SW480 (cell line): ENCODE results near the gene SLC25A20.
"Not testable (repeated sequence)": the region's sequence is repeated elsewhere in the genome, so short reads cannot be mapped to it uniquely, and the experiment has no call there.

Experiments used
- DNase-seq: peaks from one replicate; pipeline ENCODE4 v3.0.0-alpha.2; 2016; ENCODE audit warnings: low spot score

SLC25A20 gene

DNA sequence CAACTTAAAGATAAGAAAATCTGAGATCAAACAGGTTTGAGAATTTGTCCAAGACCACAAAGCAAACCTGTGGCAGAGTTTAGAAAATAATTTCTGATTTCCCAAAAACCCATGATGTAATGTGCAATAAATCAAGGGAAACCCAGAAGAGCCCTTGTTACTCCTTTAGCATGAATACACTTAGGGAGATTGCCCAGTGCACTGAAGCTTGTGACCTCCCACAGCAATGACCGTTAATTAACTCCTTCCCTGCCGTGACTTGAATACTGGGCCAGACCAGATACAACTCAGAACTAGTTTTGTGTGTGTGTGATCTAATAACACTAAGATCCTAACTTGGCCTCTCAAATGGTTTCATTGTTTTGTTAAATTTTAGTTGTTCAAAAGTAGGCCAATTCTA lies 53.5 kb downstream of the SLC25A20 start:
- no peak for DNase-seq

DNA sequence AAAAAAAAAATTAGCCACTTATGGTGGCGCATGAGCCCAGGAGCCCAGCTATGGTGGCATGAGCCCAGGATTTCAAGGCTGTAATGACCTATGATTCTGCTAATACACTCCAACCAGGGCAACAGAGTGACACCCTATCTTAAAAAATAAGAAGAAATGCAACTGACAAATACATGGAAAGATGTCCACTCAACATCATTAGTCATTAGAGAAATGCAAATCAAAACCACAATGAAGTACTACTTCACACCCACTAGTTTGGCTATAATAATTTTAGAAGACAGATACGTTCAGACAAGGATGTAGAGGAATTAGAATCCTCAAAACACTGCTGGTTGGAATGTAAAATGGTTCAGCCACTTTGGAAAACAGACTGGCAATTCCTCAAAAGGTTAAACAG lies 61.5 kb downstream of the SLC25A20 start:
- DNase-seq = no peak

DNA sequence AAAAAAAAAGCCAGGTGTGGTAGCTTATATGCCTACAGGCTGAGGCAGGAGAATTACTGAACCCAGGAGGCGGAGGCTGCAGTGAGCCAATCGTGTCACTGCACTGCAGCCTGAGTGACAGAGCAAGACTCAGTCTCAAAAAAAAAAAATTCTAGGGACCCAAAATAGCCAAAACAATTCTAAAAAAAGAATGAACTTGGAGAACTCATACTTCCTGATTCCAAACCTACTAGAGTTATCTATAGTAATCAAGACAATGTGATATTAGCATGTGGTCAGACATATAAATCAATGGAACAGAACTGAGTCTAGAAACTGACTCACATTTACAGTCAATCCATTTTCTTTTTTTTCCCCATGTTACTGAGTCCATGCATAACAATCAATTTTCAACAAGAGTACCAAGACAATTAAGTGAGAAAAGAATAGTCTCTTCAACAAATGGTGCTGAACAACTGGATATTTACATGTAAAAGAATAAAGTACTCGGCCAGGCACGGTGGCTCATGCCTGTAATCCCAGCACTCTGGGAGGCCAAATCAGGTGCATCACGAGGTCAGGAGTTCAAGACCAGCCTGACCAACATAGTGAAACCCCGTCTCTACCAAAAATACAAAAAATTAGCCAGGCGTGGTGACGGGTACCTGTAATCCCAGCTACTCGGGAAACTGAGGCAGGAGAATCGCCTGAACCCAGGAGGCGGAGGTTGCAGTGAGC lies 62.9 kb downstream of the SLC25A20 start:
- DNase-seq = no peak

DNA sequence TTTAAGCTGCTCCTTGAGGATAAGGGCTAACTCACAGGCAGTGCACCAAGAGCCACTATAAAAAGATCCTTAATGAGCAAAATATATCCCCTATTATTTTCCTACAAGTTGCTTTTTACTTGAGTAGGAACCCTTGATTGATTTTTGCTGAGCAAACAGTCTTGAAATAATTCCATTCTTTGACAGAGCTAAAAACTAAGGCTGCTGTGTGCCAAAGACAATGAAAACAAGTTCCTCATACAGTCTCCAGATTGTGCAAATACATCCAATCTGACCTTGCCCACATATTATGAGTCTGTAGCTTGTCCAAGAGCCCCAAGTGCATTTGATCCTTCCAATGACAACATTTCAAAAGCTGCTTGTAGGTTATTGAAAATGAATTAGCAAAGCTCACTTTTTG lies 66.0 kb downstream of the SLC25A20 start:
- DNase-seq = no peak

DNA sequence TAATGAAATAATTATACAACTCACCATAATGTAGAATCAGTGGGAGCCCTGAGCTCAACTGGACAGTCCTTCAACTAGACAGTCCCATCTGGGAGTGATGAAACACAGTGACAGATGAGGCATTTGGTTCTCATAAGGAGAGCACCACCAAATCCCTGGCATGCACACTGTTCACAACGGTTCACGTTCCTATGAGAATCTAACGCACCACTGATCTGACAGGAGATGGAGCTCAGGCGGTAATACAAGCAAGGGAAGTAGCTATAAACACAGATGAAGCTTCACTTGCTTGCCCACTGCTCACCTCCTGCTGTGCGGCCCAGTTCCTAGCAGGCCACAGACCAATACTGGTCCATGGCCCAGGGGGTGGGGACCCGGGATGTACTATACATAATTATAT lies 68.0 kb downstream of the SLC25A20 start:
- no peak for DNase-seq

DNA sequence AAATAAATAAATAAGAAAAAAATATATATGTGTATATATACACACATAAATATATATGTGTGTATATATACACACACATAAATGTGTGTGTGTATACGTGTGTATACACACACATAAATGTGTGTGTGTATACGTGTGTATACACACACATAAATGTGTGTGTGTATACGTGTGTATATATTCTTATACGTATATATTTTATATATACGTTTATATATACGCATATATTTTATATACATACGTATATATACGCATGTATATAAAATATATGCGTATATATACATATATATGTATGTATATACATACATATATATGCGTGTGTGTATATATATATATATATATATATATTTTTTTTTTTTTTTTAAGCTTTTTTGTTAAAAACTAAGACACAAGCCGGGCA lies 69.2 kb downstream of the SLC25A20 start:
- not testable (repeated sequence) for DNase-seq

DNA sequence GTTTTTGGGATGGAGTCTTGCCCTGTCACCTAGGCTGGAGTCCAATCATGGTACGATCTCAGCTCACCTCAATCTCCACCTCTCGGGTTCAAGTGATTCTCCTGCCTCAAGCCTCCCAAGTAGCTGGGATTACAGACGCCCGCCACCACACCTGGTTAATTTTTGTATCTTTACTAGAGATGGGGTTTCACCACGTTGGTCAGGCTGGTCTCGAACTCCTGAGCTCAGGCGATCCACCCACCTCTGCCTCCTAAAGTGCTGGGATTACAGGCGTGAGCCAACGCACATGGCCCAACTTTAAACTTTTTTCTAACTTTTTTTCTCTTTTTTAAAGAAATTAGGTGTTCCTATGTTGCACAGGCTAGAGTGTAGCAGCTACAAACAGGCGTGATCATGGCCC lies 70.8 kb downstream of the SLC25A20 start:
- not testable (repeated sequence) for DNase-seq

DNA sequence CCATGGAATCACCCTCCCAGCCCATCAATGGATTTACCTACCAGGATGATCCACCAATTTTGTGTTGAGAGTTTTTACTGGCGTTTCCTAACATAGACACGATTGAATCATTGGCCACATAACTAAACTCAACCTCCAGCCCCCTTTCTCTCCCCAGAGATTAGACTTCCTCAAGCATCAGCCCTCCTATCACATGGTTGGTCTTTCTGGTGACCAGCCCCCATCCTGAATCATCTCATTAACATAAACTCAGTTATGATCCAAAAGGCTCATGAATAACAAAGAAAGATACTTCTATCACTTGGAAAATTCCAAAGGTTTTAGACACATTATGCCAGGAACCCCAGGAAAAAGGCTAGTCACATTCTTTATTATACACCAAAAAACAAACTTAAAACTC lies 72.2 kb downstream of the SLC25A20 start:
- DNase-seq = no peak

DNA sequence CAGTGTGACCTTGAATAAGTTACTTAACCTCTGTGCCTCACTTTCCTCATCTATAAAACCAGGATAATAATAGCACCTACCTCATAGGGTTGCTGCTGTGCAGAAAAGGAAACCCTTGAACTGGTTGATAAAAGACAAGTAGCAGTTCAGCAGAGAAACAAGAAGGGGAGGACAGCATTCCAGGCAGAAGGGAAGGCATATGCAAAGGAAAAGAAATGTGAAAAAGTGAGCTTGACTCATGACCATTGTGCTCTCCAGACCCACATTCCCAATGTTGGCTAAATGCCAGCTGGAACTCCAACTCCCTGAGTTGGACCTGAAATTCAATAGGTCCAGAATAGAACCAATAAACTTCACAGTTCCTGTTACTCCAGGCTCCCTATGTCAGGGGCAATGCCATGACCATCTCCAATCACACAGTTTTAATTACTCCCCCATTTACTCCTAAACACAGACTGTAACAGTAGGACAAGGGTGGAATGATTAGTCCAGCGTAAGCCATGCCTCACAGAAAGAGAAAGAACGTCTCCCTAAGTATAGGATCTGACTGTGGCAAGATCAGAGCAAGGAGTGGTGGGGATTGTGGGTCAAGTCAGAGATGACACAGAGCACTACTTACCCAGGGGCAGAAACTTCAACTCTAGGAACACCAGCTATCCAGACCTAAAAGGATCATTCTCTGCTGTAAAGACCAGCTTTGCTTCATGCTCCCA lies 77.9 kb downstream of the SLC25A20 start:
- no peak for DNase-seq

DNA sequence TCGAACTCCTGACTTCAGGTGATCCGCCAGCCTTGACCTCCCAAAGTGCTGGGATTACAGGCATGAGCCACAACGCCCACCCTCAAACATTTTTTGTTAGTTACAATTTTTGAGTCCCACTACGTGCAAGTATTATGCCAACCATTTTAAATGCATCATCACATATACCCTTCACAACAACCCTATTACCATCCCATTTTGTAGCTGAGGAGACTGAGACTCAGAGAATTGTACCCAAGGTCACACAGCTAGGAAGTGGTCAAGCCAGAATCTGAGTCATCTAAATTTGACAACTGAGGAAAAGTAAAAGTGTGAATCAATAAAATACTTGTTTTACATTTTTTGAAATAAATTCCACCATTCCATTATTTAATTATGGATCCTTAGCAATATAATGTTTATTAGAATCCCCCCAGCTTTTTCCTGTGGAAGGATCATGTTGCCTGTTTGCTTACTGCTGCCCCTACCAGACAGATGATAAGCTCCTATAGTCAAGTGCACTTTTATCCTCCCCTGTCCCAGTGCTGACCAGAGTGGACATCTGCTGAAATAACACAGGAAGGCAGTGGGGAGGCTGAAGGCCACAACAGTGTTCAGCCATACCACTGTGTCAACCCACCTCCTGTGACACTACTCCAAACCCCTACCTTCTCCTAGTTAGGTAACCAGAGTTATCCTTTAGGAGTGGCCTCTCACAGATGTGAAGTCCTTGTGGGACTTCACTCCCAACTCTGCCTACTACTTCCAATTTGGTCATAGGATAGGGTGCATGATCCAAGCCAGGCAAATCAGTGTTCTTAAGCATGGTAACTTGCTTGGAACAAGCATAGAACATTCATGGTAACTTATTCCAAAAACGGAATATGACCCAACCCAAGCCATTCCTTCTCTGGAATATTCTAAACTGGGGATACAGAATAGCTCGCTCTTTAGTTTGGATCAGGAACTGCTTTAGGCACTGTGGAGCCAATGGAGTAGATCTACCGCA lies 79.2 kb downstream of the SLC25A20 start:
- DNase-seq = no peak

DNA sequence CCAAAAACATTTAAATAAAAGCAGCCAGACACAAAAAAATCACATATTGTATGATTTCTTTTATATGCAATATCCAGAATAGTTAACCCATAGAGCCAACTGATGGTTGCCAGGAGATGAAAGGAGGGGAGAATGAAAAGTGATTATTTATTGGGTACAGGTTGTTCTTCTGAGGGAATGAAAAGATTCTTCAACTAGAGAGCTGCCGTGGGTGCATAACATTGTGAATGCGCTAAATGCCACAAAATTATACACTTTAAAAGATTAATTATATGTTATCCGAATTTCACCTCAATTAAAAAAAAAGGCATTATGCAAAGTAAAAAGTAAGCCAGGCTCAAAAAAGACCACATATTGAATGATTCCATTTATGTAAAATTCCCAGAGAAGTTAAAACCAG lies 87.2 kb downstream of the SLC25A20 start:
- no peak for DNase-seq
